HG03175 (cell line): ENCODE measurements around the gene LCLAT1.

Source experiments
- ATAC-seq: cut with Tn5 transposase; IDR thresholded peaks from one replicate; pipeline ENCODE4 v1.9.1; 2021; ENCODE audit warnings: mild to moderate bottlenecking, moderate library complexity; ENCODE audit not compliant: unreplicated experiment

LCLAT1 gene

GRCh38 chr2:30663806-30664205, 216.8 kb downstream of the LCLAT1 start:
- no peak for ATAC-seq

GRCh38 chr2:30664761-30665358, 217.8 kb downstream of the LCLAT1 start:
- no peak for ATAC-seq

GRCh38 chr2:30665761-30666265, 218.8 kb downstream of the LCLAT1 start:
- no peak for ATAC-seq

- no peak for ATAC-seq
Observed at GRCh38 chr2:30666266-30666874, 219.3 kb downstream of the LCLAT1 start.

GRCh38 chr2:30670453-30670852, 223.4 kb downstream of the LCLAT1 start:
- ATAC-seq = no peak

- no peak for ATAC-seq
Observed at GRCh38 chr2:30673127-30673526, 226.1 kb downstream of the LCLAT1 start.

GRCh38 chr2:30675758-30676157, 228.7 kb downstream of the LCLAT1 start:
- no peak for ATAC-seq

- no peak for ATAC-seq
Observed at GRCh38 chr2:30677231-30677630, 230.2 kb downstream of the LCLAT1 start.

GRCh38 chr2:30677861-30678385, 230.9 kb downstream of the LCLAT1 start:
- ATAC-seq = no peak

- no peak for ATAC-seq
Observed at GRCh38 chr2:30678410-30679137, 231.5 kb downstream of the LCLAT1 start.

GRCh38 chr2:30679426-30680088, 232.5 kb downstream of the LCLAT1 start:
- no peak for ATAC-seq

- ATAC-seq = no peak
Observed at GRCh38 chr2:30680121-30680520, 233.1 kb downstream of the LCLAT1 start.

- no peak for ATAC-seq
Observed at GRCh38 chr2:30681022-30681421, 234.0 kb downstream of the LCLAT1 start.

- ATAC-seq = peak; percentile 72
Observed at GRCh38 chr2:30683236-30683956, 236.3 kb downstream of the LCLAT1 start.

- no peak for ATAC-seq
Observed at GRCh38 chr2:30684026-30684425, 237.0 kb downstream of the LCLAT1 start.

- ATAC-seq = no peak
Observed at GRCh38 chr2:30684516-30684915, 237.5 kb downstream of the LCLAT1 start.

GRCh38 chr2:30684996-30685395, 237.9 kb downstream of the LCLAT1 start:
- ATAC-seq = no peak

- ATAC-seq = no peak
Observed at GRCh38 chr2:30686000-30686399, 239.0 kb downstream of the LCLAT1 start.

- ATAC-seq = no peak
Observed at GRCh38 chr2:30686669-30687068, 239.6 kb downstream of the LCLAT1 start.

GRCh38 chr2:30688956-30689401, 241.9 kb downstream of the LCLAT1 start:
- no peak for ATAC-seq
